ENCODE data around the gene ST3GAL4. TPM values are rescaled to one million over a fixed set of nuclear protein-coding genes. Genes with fewer than 3 reads are reported as not detected.

Gene ST3GAL4
- total RNA-seq, 2 donors from 2014 or later = 27.7 to 98.0 TPM

GRCh38 chr11:126310200-126310991 lies 45.1 kb upstream of the ST3GAL4 start:
- Histone ChIP-seq H3K27me3 (replicated peaks; ENCODE audit: insufficient read depth) (no peaks in the 10 kb centered on the region), H3K9me3 (no peaks in the 10 kb centered on the region), H3K4me3 (no peak overlapping the region), H3K36me3 (peaks cover 4% of the 10 kb centered on the region), H3K27ac (no peak overlapping the region), H3K4me1 (ENCODE audit: control insufficient read depth in 1 of 2, low read depth in 2 of 2) (no peaks in the 10 kb centered on the region)
- peak; percentile 33 for DNase-seq (ENCODE audit: low spot score)
- TF ChIP-seq, protein P1, sequence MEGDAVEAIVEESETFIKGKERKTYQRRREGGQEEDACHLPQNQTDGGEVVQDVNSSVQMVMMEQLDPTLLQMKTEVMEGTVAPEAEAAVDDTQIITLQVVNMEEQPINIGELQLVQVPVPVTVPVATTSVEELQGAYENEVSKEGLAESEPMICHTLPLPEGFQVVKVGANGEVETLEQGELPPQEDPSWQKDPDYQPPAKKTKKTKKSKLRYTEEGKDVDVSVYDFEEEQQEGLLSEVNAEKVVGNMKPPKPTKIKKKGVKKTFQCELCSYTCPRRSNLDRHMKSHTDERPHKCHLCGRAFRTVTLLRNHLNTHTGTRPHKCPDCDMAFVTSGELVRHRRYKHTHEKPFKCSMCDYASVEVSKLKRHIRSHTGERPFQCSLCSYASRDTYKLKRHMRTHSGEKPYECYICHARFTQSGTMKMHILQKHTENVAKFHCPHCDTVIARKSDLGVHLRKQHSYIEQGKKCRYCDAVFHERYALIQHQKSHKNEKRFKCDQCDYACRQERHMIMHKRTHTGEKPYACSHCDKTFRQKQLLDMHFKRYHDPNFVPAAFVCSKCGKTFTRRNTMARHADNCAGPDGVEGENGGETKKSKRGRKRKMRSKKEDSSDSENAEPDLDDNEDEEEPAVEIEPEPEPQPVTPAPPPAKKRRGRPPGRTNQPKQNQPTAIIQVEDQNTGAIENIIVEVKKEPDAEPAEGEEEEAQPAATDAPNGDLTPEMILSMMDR (IDR thresholded peaks at IDR 0.05) = peak; percentile 86
- ATAC-seq (ENCODE audit: insufficient number of reproducible peaks, low FRiP score, low read depth) = no peak

DNA sequence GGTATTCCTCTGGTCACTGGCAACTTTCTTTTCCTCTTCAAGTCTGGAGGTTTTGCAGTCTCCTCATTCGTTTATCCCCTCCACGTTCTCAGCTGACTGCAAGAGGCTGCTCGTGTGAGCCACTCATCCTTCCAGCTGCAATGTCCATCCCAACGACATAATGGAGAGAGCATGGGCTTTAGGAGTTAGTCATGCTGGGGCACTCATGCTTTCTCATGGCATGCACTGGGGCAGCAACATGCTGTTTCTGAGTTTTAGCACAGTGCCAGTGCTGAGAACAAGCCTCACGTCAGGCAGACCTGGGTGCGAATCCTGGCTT lies 44.5 kb upstream of the ST3GAL4 start:
- no peaks in the 10 kb centered on the region for H3K27me3 ChIP-seq (replicated peaks; ENCODE audit: insufficient read depth)
- H3K27ac ChIP-seq = no peak overlapping the region
- no peaks in the 10 kb centered on the region for H3K9me3 ChIP-seq
- no peak overlapping the region for H3K4me3 ChIP-seq
- H3K4me1 ChIP-seq (ENCODE audit: control insufficient read depth in 1 of 2, low read depth in 2 of 2) = no peaks in the 10 kb centered on the region
- no peak for ATAC-seq (ENCODE audit: insufficient number of reproducible peaks, low FRiP score, low read depth)
- DNase-seq (ENCODE audit: low spot score) = no peak
- TF ChIP-seq, protein P1 (IDR thresholded peaks at IDR 0.05) = no peak
- peaks cover 4% of the 10 kb centered on the region for H3K36me3 ChIP-seq

DNA sequence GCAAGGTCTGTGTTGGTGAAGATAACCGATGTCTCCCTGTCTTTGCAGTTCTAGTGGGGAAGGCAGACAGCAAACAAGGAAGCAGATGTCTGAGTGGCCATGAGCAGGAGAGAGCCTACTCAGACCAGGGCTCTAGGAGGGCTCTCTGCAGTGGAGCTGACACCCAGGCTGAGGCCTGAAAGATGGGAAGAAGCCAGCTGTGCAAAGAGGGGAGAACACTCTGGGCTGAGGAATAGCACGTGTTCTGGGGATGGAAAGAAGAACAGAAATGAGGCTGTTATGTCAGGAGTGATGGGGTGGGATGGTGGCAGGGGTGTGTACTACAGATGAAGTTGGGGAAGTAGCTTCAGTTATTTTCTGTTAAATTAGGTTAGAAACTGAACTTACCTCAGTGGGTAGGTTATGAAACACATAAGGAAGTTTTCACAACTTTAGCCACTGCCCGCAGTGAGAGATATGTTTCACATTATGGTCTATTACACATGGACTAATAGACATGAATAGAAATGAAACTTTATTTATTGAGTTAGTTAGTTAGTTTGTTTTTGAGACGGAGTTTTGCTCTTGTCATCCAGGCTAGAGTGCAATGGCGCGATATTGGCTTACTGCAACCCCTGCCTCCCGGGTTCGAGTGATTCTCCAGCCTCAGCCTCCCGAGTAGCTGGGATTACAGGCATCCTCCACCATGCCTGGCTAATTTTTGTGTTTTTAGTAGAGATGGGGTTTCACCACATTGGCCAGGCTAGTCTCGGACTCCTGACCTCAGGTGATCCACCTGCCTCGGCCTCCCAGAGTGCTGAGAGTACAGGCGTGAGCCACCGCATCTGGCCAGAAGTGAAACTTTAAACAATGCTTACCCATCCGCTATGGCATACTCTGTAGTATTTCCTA lies 43.8 kb upstream of the ST3GAL4 start:
- DNase-seq (ENCODE audit: low spot score) = no peak
- H3K27ac ChIP-seq = no peak overlapping the region
- no peak for ATAC-seq (ENCODE audit: insufficient number of reproducible peaks, low FRiP score, low read depth)

DNA sequence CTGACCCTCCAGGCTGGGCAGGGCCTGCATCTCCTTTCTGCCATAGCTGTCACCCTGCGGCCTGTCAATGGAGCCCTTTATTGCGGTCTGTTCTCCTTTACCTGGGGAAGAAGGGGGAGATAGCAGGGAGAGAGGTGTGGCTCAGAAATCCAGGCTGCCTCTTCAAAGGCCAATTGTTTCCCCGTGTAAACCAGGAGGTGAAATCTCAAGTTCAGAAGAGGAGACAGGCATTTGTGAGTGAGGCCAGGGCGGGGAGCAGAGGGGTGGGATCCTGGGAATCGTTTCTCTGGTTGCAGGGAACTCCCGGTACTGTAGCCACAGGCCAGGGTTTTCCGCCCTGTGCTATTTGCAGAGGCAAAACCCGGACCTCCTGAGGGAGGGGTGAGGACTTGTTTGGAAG lies 42.5 kb upstream of the ST3GAL4 start:
- no peaks in the 10 kb centered on the region for H3K9me3 ChIP-seq
- peaks cover 4% of the 10 kb centered on the region for H3K36me3 ChIP-seq
- DNase-seq (ENCODE audit: low spot score) (no peak), ATAC-seq (ENCODE audit: insufficient number of reproducible peaks, low FRiP score, low read depth) (no peak)
- H3K4me3 ChIP-seq = no peak overlapping the region
- H3K27ac ChIP-seq = no peak overlapping the region
- H3K4me1 ChIP-seq (ENCODE audit: control insufficient read depth in 1 of 2, low read depth in 2 of 2) = peaks cover 9 to 11% of the 10 kb centered on the region in 2 donors
- no peaks in the 10 kb centered on the region for H3K27me3 ChIP-seq (replicated peaks; ENCODE audit: insufficient read depth)
- TF ChIP-seq, protein P1 (IDR thresholded peaks at IDR 0.05) = no peak

More for the DNA sequence above, 43.8 kb upstream of the ST3GAL4 start:
- H3K4me1 ChIP-seq (ENCODE audit: control insufficient read depth in 1 of 2, low read depth in 2 of 2) = no peaks in the 10 kb centered on the region
- H3K36me3 ChIP-seq = peaks cover 4% of the 10 kb centered on the region
- no peaks in the 10 kb centered on the region for H3K9me3 ChIP-seq
- TF ChIP-seq, protein P1 (IDR thresholded peaks at IDR 0.05) = no peak
- H3K27me3 ChIP-seq (replicated peaks; ENCODE audit: insufficient read depth) = no peaks in the 10 kb centered on the region
- H3K4me3 ChIP-seq = no peak overlapping the region

DNA sequence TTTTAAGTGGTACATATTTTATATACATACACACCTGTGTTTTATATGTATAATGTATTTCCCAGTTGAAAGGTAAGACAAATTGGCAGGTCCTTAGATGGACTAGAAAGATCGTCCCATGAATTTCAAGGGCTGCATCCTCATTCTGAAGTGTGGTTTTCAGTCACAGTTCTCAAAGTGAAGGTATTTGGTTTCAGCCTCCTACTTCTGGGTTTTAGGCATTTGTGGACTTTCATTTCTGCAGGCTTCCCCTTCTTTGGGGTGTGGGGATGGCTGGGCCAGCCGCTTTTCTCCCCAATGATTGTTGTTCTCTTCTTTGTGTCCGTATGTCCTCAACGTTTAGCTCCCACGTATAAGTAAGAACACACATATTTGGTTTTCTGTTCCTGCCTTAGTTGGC lies 41.7 kb upstream of the ST3GAL4 start:
- no peak for DNase-seq (ENCODE audit: low spot score)
- H3K27me3 ChIP-seq (replicated peaks; ENCODE audit: insufficient read depth) = no peaks in the 10 kb centered on the region
- H3K27ac ChIP-seq = no peak overlapping the region
- H3K9me3 ChIP-seq = no peaks in the 10 kb centered on the region
- TF ChIP-seq, protein P1 (IDR thresholded peaks at IDR 0.05) = no peak
- H3K36me3 ChIP-seq = peaks cover 4% of the 10 kb centered on the region
- H3K4me1 ChIP-seq (ENCODE audit: control insufficient read depth in 1 of 2, low read depth in 2 of 2) = peaks cover 17 to 19% of the 10 kb centered on the region in 2 donors
- no peak overlapping the region for H3K4me3 ChIP-seq
- ATAC-seq (ENCODE audit: insufficient number of reproducible peaks, low FRiP score, low read depth) = no peak
